Measurements from ENCODE around the gene AK9.

The AK9 gene

DNA sequence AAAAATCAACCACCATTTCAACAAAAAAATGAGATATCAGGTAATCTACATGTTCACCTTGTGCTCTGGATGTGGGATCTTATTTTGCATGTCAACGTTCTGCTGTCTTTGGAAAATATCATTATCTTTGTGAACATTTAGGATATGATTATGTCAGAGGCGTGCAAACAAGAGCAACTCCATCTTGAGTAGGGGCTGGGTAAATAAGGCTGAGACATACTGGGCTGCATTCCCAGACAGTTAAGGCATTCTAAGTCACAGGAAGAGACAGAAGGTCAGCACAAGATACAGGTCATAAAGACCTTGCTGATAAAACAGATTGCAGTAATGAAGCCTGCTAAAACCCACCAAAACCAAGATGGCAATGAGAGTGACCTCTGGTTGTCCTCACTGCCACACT, 179.2 kb downstream of the AK9 start:
- H3K36me3 ChIP-seq (ENCODE audit: control insufficient read depth in 1 of 2, insufficient read depth in 2 of 2, low read length in 2 of 2): peaks cover 0 to 3% of the 10 kb centered on the region in 2 donors

DNA sequence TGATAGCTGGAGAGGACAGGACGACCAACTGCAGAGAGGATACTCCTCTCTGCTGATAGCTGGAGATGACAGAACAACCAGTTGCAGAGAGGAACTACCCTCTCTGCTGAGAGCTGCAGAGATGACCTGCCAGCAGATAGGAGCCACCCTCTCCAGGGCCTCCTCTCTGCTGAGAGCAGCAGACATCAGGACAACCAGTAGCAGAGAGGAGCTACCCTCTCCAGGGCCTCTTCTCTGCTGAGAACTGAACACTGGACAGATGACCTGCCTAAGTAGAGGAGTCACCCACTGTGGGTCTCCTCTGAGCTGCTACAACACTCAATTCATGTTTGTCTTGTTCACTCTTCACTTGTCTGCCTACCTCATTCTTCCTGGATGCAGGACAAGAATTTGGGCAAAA, 180.6 kb downstream of the AK9 start:
- H3K4me3 ChIP-seq (ENCODE audit: low read depth in 1 of 2, low read length in 2 of 2): no peak overlapping the region
- H3K4me1 ChIP-seq (ENCODE audit: control insufficient read depth in 1 of 2, insufficient read depth in 2 of 2, low read length in 2 of 2): no peaks in the 10 kb centered on the region
- H3K27me3 ChIP-seq (ENCODE audit: low read depth, low read length): no peaks in the 10 kb centered on the region
- H3K27ac ChIP-seq (ENCODE audit: low read length): no peak overlapping the region
- H3K9me3 ChIP-seq (ENCODE audit: control insufficient read depth in 1 of 2, low read length in 2 of 2): no peaks in the 10 kb centered on the region
- H3K36me3 ChIP-seq (ENCODE audit: control insufficient read depth in 1 of 2, insufficient read depth in 2 of 2, low read length in 2 of 2): peaks cover 0 to 3% of the 10 kb centered on the region in 2 donors

More for the DNA sequence above, 179.2 kb downstream of the AK9 start:
- no peak overlapping the region for H3K4me3 ChIP-seq (ENCODE audit: low read depth in 1 of 2, low read length in 2 of 2)
- H3K4me1 ChIP-seq (ENCODE audit: control insufficient read depth in 1 of 2, insufficient read depth in 2 of 2, low read length in 2 of 2): peaks cover 0 to 3% of the 10 kb centered on the region in 2 donors
- H3K27ac ChIP-seq (ENCODE audit: low read length): no peak overlapping the region
- H3K9me3 ChIP-seq (ENCODE audit: control insufficient read depth in 1 of 2, low read length in 2 of 2): no peaks in the 10 kb centered on the region
- H3K27me3 ChIP-seq (ENCODE audit: low read depth, low read length): no peaks in the 10 kb centered on the region

DNA sequence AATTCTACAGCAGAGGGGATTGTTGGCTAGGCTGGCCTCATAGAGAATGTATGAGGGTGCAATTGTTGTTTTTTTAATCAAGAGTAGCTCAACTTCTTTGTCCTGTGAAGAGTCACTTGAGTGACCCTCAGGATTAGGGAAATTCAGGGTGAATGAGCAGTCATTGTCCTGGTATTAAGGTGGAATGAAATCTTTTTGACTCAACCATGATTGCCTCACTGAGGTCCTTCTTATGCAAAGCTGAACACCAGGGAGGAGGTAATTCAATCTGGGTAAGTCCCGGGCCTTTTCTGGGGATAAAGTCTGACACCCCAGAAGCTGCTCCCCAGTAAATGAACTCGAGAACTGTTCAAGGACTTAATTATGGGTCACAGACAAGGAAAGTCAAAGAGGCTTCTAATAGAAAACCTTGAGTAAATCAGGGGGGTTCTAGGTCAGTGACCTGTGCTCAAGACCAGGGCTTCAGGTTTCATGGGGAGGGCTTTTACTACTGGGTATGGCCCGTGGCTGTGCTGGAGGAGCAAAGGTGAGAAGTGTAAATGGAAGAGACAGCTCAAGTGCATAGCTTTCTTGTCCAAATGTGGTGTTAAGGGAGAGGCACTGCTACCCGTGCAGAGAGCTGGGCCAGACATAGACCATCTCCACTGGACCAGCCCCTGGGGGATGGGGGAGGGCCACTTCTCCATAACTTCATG, 182.7 kb downstream of the AK9 start:
- no peaks in the 10 kb centered on the region for H3K36me3 ChIP-seq (ENCODE audit: control insufficient read depth in 1 of 2, insufficient read depth in 2 of 2, low read length in 2 of 2)
- no peaks in the 10 kb centered on the region for H3K4me1 ChIP-seq (ENCODE audit: control insufficient read depth in 1 of 2, insufficient read depth in 2 of 2, low read length in 2 of 2)
- no peak overlapping the region for H3K4me3 ChIP-seq (ENCODE audit: low read depth in 1 of 2, low read length in 2 of 2)

DNA sequence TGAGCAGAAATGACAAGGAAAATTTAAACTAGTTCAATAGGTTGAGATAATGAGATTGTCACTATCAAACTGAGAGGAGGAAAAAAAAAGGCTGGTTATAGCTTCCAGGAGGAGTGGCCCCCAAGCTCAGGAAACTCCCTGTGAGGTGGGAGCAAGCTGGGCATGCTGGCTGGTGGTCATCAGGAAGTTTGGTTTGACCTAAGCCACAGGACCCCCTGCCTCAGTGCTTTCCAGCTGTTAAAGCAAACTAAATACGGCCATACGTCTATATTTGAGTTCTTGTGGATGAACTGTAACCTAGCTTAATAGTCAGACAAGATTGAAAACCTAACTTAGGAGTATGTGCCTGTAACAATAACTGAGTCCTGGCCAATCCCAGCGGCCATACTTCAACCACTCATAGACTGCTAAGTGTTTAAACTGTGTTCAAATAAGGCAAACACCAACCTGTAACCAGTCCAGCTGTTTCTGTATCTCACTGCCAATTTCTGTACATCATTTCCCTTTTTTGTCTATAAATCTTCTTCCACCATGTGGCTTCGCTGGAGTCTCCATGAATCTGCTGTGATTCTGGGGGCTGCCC, 183.4 kb downstream of the AK9 start:
- Histone ChIP-seq H3K4me3 (ENCODE audit: low read depth in 1 of 2, low read length in 2 of 2) (no peak overlapping the region), H3K27ac (ENCODE audit: low read length) (no peak overlapping the region), H3K27me3 (ENCODE audit: low read depth, low read length) (no peaks in the 10 kb centered on the region), H3K4me1 (ENCODE audit: control insufficient read depth in 1 of 2, insufficient read depth in 2 of 2, low read length in 2 of 2) (no peaks in the 10 kb centered on the region), H3K36me3 (ENCODE audit: control insufficient read depth in 1 of 2, insufficient read depth in 2 of 2, low read length in 2 of 2) (no peaks in the 10 kb centered on the region), H3K9me3 (ENCODE audit: control insufficient read depth in 1 of 2, low read length in 2 of 2) (no peaks in the 10 kb centered on the region)

More for the DNA sequence above, 182.7 kb downstream of the AK9 start:
- Histone ChIP-seq H3K27ac (ENCODE audit: low read length) (no peak overlapping the region), H3K9me3 (ENCODE audit: control insufficient read depth in 1 of 2, low read length in 2 of 2) (no peaks in the 10 kb centered on the region), H3K27me3 (ENCODE audit: low read depth, low read length) (no peaks in the 10 kb centered on the region)

DNA sequence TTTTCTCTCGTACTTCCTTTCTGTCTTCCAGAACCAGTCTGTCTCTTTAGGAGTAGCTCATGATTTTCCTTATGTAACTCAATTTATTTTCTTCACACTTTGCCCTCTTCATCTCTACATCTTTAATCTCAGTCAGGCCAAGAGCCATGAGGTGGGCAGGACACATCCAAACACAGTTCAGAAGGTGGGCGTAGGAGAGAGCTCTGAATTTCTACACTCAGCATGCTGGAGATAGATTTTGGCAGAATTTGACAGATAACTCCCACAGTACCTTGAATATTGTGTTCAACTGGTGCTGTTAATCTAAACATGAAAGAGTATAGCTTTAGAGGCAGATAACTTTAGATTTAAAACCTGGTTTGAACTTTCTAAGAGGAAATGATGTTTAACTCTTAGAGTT, 184.2 kb downstream of the AK9 start:
- Histone ChIP-seq H3K9me3 (ENCODE audit: control insufficient read depth in 1 of 2, low read length in 2 of 2) (no peaks in the 10 kb centered on the region), H3K4me1 (ENCODE audit: control insufficient read depth in 1 of 2, insufficient read depth in 2 of 2, low read length in 2 of 2) (no peaks in the 10 kb centered on the region), H3K36me3 (ENCODE audit: control insufficient read depth in 1 of 2, insufficient read depth in 2 of 2, low read length in 2 of 2) (no peaks in the 10 kb centered on the region), H3K4me3 (ENCODE audit: low read depth in 1 of 2, low read length in 2 of 2) (no peak overlapping the region), H3K27ac (ENCODE audit: low read length) (no peak overlapping the region), H3K27me3 (ENCODE audit: low read depth, low read length) (no peaks in the 10 kb centered on the region)

DNA sequence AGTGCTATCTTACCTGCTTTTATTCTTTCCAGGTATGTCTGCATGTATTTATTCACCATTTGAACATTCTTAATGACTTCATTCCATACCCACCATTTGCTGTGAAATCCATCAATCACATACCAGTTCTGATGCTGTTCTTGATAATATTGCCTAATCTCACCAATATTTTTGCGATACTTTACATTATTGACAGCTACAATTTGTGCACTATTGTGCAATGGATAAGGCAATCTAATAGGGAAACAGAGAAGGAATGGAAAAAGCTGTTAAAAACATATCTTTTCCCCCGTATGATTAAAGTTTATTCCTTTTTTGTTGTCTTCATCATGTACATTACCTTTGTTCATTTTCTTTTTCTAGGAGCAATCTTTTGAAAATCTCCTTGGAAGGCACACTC, 184.7 kb downstream of the AK9 start:
- no peaks in the 10 kb centered on the region for H3K36me3 ChIP-seq (ENCODE audit: control insufficient read depth in 1 of 2, insufficient read depth in 2 of 2, low read length in 2 of 2)
- H3K4me3 ChIP-seq (ENCODE audit: low read depth in 1 of 2, low read length in 2 of 2): no peak overlapping the region
- H3K4me1 ChIP-seq (ENCODE audit: control insufficient read depth in 1 of 2, insufficient read depth in 2 of 2, low read length in 2 of 2): no peaks in the 10 kb centered on the region
- H3K27me3 ChIP-seq (ENCODE audit: low read depth, low read length): no peaks in the 10 kb centered on the region
- H3K9me3 ChIP-seq (ENCODE audit: control insufficient read depth in 1 of 2, low read length in 2 of 2): no peaks in the 10 kb centered on the region
- no peak overlapping the region for H3K27ac ChIP-seq (ENCODE audit: low read length)

DNA sequence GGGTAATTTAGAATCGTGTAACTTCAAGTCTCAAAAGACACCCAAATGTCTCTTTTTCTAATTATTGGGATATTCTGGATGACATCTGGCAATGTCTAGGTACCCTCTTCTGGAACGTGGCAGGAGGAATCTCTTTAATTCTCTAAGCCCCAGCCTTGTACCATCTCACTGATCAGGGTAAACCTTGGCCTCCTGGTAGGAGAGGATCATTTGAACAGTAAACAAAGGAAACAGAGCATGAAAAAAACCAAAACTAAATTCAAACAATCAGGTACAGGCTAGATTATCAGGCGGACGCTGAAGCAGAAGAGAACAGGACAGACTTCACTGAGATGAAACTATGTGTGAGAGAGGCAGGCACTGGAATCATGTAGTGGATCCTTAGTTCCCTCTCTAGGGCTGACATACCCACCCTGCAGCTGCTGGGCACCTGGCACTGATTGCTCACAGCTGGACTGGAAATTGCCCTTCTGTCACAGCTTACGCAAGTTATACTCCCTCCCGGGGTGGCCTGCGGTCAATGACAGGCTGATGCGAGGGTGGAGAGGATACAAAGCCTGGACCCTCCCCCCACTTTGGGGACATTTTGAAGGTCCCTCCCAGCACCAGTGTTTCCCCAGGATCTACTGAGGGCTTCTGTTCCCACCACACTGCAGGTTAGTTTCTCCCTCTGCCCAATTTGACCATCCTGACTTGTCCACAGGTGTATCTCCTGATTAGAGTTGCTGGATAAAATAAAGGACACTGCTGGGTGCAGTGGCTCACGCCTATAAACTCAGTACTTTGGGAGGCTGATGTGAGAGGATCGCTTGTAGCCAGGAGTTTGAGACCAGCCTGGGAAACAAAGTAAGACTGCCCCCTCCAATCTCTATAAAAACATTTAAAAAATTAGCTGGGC, 187.4 kb downstream of the AK9 start:
- Histone ChIP-seq H3K9me3 (ENCODE audit: control insufficient read depth in 1 of 2, low read length in 2 of 2) (no peaks in the 10 kb centered on the region), H3K27me3 (ENCODE audit: low read depth, low read length) (no peaks in the 10 kb centered on the region), H3K27ac (ENCODE audit: low read length) (no peak overlapping the region)

DNA sequence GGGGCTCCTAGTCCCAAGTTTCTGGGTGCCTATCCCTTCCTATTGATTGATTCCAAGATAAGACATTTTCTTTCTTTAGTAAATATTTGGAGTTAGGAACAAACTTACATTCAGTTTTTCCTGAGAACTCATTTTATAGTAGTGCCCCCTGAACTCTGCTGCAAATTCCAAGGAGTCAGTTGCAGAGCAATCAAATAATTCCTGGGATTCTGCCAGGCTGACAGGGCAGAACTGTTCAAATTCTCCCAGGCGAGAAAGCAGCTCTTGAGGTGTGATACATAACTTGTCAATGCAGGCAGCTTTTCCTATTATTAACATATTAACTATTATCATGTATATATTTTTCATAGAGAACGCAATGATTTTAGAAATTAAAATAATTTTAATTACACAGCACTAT, 192.1 kb downstream of the AK9 start:
- Histone ChIP-seq H3K4me3 (ENCODE audit: low read depth in 1 of 2, low read length in 2 of 2) (no peak overlapping the region), H3K9me3 (ENCODE audit: control insufficient read depth in 1 of 2, low read length in 2 of 2) (no peaks in the 10 kb centered on the region), H3K27ac (ENCODE audit: low read length) (no peak overlapping the region)

More for the DNA sequence above, 187.4 kb downstream of the AK9 start:
- no peak overlapping the region for H3K4me3 ChIP-seq (ENCODE audit: low read depth in 1 of 2, low read length in 2 of 2)
- no peaks in the 10 kb centered on the region for H3K4me1 ChIP-seq (ENCODE audit: control insufficient read depth in 1 of 2, insufficient read depth in 2 of 2, low read length in 2 of 2)
- H3K36me3 ChIP-seq (ENCODE audit: control insufficient read depth in 1 of 2, insufficient read depth in 2 of 2, low read length in 2 of 2): no peaks in the 10 kb centered on the region

DNA sequence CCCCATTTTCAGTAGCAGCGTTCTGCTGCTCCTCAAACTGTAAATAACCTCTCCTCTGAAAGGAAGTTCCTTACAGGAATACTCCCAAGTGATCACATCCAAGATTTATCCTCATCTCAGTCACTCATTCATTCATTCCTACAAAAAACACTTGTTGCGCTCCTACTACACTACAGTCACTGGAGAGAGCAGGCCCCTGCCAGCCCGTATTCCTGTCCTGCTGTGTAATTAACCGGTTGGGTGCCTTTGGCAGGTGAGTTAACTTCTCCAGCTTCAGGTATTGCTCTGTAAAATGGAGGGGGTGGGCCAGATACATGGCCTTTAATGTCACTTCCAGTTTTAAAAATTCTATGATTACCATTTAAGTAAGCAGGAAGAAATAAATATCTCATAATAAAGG, 192.9 kb downstream of the AK9 start:
- Histone ChIP-seq H3K4me3 (ENCODE audit: low read depth in 1 of 2, low read length in 2 of 2) (no peak overlapping the region), H3K4me1 (ENCODE audit: control insufficient read depth in 1 of 2, insufficient read depth in 2 of 2, low read length in 2 of 2) (no peaks in the 10 kb centered on the region), H3K9me3 (ENCODE audit: control insufficient read depth in 1 of 2, low read length in 2 of 2) (no peaks in the 10 kb centered on the region), H3K27me3 (ENCODE audit: low read depth, low read length) (no peaks in the 10 kb centered on the region), H3K36me3 (ENCODE audit: control insufficient read depth in 1 of 2, insufficient read depth in 2 of 2, low read length in 2 of 2) (no peaks in the 10 kb centered on the region), H3K27ac (ENCODE audit: low read length) (no peak overlapping the region)

More for the DNA sequence above, 192.1 kb downstream of the AK9 start:
- Histone ChIP-seq H3K36me3 (ENCODE audit: control insufficient read depth in 1 of 2, insufficient read depth in 2 of 2, low read length in 2 of 2) (no peaks in the 10 kb centered on the region), H3K27me3 (ENCODE audit: low read depth, low read length) (no peaks in the 10 kb centered on the region), H3K4me1 (ENCODE audit: control insufficient read depth in 1 of 2, insufficient read depth in 2 of 2, low read length in 2 of 2) (no peaks in the 10 kb centered on the region)

DNA sequence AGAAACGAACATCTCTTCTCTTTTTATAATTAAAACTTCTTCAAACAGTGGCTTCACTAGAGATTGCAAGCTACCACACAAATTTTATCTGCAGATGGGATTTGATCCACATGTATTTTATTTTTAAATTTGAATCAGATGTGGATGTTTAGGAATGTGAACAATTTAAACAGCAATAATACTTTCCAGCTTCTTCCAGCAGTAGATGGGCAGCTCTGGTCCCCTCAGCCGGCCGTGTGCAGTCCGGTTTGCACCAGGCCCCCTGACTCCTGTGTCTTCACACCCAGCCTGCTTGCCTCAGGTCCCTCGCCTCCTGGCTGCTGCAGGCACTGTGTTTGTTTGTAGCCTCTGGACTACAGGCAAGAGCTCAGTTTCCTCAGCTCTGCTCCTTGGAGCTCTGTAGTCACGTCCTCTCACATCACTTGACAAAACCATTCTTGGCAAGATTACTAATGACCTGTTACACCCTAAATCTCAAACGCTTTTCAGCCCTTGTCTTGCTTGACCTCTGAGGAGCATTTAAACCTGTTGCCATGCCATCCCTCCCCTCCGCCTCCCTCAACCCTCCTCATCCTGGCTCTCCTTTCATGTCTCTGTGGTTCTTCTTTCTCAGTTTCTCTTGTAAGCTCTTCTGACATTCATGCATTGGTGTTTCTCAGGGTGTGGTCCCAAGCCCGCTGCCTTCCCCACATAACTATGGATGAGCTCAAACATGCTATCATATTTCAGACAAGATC, 194.8 kb downstream of the AK9 start:
- Histone ChIP-seq H3K27me3 (ENCODE audit: low read depth, low read length) (no peaks in the 10 kb centered on the region), H3K4me3 (ENCODE audit: low read depth in 1 of 2, low read length in 2 of 2) (no peak overlapping the region), H3K9me3 (ENCODE audit: control insufficient read depth in 1 of 2, low read length in 2 of 2) (no peaks in the 10 kb centered on the region), H3K36me3 (ENCODE audit: control insufficient read depth in 1 of 2, insufficient read depth in 2 of 2, low read length in 2 of 2) (no peaks in the 10 kb centered on the region), H3K27ac (ENCODE audit: low read length) (no peak overlapping the region), H3K4me1 (ENCODE audit: control insufficient read depth in 1 of 2, insufficient read depth in 2 of 2, low read length in 2 of 2) (no peaks in the 10 kb centered on the region)

DNA sequence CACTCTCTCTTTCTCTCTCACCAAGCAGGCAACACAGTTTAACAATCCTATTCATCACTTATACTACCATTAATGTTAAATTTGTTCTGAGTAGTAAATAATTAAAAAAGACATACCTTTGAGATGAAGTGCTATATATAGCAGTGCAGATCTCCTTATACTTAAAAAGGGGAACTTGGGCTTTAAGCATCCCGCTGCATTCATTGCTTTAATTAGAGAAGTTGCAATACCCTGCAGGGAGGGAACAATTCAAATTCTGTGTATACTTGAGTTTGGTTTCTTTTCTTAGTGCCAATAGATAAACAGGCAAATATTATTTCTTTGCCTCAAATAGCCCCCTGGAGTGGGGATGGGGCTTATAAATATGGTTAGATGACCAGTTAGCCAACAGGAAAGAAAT, 197.1 kb downstream of the AK9 start:
- no peak overlapping the region for H3K4me3 ChIP-seq (ENCODE audit: low read depth in 1 of 2, low read length in 2 of 2)
- H3K36me3 ChIP-seq (ENCODE audit: control insufficient read depth in 1 of 2, insufficient read depth in 2 of 2, low read length in 2 of 2): no peaks in the 10 kb centered on the region
- no peak overlapping the region for H3K27ac ChIP-seq (ENCODE audit: low read length)
- no peaks in the 10 kb centered on the region for H3K4me1 ChIP-seq (ENCODE audit: control insufficient read depth in 1 of 2, insufficient read depth in 2 of 2, low read length in 2 of 2)
- H3K9me3 ChIP-seq (ENCODE audit: control insufficient read depth in 1 of 2, low read length in 2 of 2): no peaks in the 10 kb centered on the region
- H3K27me3 ChIP-seq (ENCODE audit: low read depth, low read length): no peaks in the 10 kb centered on the region

All from muscle layer of duodenum (tissue), 2 donors.